Mammary epithelial cell (primary cell): Measurements from ENCODE around the gene HAAO.

ENCODE experiments used
- EZH2 ChIP-seq: IDR thresholded peaks from 2 replicates; pipeline ENCODE4 v1.6.1; 2012; ENCODE audit warnings: low read length, inconsistent platforms, borderline replicate concordance
- TF ChIP-seq, protein P1 (sequence below), 2 donors: IDR thresholded peaks in 1 of 2; conservative IDR thresholded peaks in 1 of 2; 2 replicates each; pipeline ENCODE4 v1.5.1; 2011 to 2012; ENCODE audit warnings: inconsistent platforms in 2 of 2, low read length in 2 of 2, mild to moderate bottlenecking in 2 of 2, control low read depth in 1 of 2, low read depth in 1 of 2; ENCODE audit not compliant: insufficient read depth in 1 of 2; ENCODE audit errors: extremely low read depth in 1 of 2

DNA sequence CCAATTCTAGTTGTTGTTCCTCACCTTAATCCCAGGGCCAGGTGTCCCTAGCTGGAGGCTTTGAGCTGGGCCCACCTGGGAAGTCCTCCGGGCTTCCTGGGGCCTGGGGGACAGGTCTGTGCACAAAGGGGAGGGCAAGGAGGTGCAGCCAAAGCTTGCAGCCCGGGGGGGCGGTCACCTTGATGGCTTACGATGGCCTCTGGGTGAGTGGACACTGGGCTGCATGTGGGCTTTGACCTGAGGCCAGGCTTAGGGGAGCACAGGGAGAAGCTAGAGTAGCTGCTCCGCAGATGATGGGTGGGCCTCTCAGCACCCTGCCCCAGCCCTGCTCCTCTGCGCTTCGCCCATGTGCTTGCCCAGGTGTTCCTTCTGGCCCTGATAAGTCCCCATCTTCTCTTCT, 41.8 kb upstream of the HAAO start:
- no peak for TF ChIP-seq EZH2
- TF ChIP-seq, protein P1, sequence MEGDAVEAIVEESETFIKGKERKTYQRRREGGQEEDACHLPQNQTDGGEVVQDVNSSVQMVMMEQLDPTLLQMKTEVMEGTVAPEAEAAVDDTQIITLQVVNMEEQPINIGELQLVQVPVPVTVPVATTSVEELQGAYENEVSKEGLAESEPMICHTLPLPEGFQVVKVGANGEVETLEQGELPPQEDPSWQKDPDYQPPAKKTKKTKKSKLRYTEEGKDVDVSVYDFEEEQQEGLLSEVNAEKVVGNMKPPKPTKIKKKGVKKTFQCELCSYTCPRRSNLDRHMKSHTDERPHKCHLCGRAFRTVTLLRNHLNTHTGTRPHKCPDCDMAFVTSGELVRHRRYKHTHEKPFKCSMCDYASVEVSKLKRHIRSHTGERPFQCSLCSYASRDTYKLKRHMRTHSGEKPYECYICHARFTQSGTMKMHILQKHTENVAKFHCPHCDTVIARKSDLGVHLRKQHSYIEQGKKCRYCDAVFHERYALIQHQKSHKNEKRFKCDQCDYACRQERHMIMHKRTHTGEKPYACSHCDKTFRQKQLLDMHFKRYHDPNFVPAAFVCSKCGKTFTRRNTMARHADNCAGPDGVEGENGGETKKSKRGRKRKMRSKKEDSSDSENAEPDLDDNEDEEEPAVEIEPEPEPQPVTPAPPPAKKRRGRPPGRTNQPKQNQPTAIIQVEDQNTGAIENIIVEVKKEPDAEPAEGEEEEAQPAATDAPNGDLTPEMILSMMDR (conservative IDR thresholded peaks at IDR 0.05 in 1 of 2, IDR thresholded peaks at IDR 0.05 in 1 of 2; ENCODE audit: extremely low read depth in 1 of 2, insufficient read depth in 1 of 2, low read depth in 1 of 2, low read length in 2 of 2), result no peak
